OCI-LY1 (cell line): ENCODE measurements around the gene HSDL1.

Source experiments
- H2AFZ ChIP-seq: fragments of 200-600 bp; sonication (generic), shearing (Covaris generic); 2 replicates; pipeline ENCODE4 v1.6.0; 2014; ENCODE audit warnings: antibody characterized with exemption, mild to moderate bottlenecking, low read length
- H3F3A ChIP-seq: fragments of 200-600 bp; sonication (generic), shearing (Covaris generic); 2 replicates; pipeline ENCODE4 v1.6.0; 2014; ENCODE audit warnings: mild to moderate bottlenecking, antibody characterized with exemption, low read length, moderate library complexity; ENCODE audit not compliant: insufficient read depth
- H3K27ac ChIP-seq: fragments of 200-600 bp; sonication (generic); 2 replicates; pipeline ENCODE4 v1.5.1; 2014; ENCODE audit warnings: low read length, mixed run types, mild to moderate bottlenecking, low read depth; ENCODE audit not compliant: poor library complexity, severe bottlenecking
- H3K27me3 ChIP-seq: fragments of 200-600 bp; sonication (generic); 2 replicates; pipeline ENCODE4 v1.6.0; 2014; ENCODE audit warnings: antibody characterized with exemption, mild to moderate bottlenecking, low read length, moderate library complexity; ENCODE audit not compliant: insufficient read depth
- H3K36me3 ChIP-seq: fragments of 200-600 bp; sonication (generic); 2 replicates; pipeline ENCODE4 v1.6.1; 2014; ENCODE audit warnings: mild to moderate bottlenecking, antibody characterized with exemption, low read length, moderate library complexity, mixed read lengths; ENCODE audit not compliant: insufficient read depth
- H3K4me1 ChIP-seq: fragments of 200-600 bp; sonication (generic); 2 replicates; pipeline ENCODE4 v1.5.1; 2014; ENCODE audit warnings: mild to moderate bottlenecking, low read length, moderate library complexity; ENCODE audit not compliant: insufficient read depth, severe bottlenecking
- H3K4me2 ChIP-seq: fragments of 200-600 bp; sonication (generic), shearing (Covaris generic); 2 replicates; pipeline ENCODE4 v1.6.1; 2014; ENCODE audit warnings: low read length
- H3K4me3 ChIP-seq: fragments of 200-600 bp; sonication (generic); 2 replicates; pipeline ENCODE4 v1.5.1; 2014; ENCODE audit warnings: low read length, low read depth, mild to moderate bottlenecking, mixed read lengths; ENCODE audit not compliant: poor library complexity, severe bottlenecking
- H3K79me2 ChIP-seq: fragments of 200-600 bp; shearing (Covaris generic); 2 replicates; pipeline ENCODE4 v1.6.1; 2016; ENCODE audit warnings: mixed run types, low read length, mixed read lengths; ENCODE audit not compliant: insufficient read depth
- H3K9ac ChIP-seq: fragments of 200-600 bp; sonication (generic), shearing (Covaris generic); 2 replicates; pipeline ENCODE4 v1.6.1; 2014; ENCODE audit warnings: mild to moderate bottlenecking, low read length, mixed read lengths
- H3K9me2 ChIP-seq: fragments of 200-600 bp; sonication (generic), shearing (Covaris generic); 2 replicates; pipeline ENCODE4 v1.6.1; 2014; ENCODE audit warnings: low read depth, mild to moderate bottlenecking, low read length, mixed read lengths
- H3K9me3 ChIP-seq: fragments of 200-600 bp; shearing (Covaris generic); 2 replicates; pipeline ENCODE4 v1.6.1; 2014; ENCODE audit warnings: low read length, mixed read lengths
- H4K20me1 ChIP-seq: fragments of 200-600 bp; sonication (generic), shearing (Covaris generic); 2 replicates; pipeline ENCODE4 v1.6.0; 2016; ENCODE audit warnings: mild to moderate bottlenecking, low read length; ENCODE audit not compliant: insufficient read depth
- EZH2 ChIP-seq: fragments of 200-600 bp; sonication (generic), shearing (Covaris generic); IDR thresholded peaks from 2 replicates; pipeline ENCODE4 v1.8.0; 2017; ENCODE audit warnings: borderline replicate concordance, mixed run types, mild to moderate bottlenecking, antibody characterized with exemption, low read length, moderate library complexity, mixed read lengths
- TF ChIP-seq, protein P1 (sequence below): fragments of 200-600 bp; sonication (generic), shearing (Covaris generic); IDR thresholded peaks from 2 replicates; pipeline ENCODE4 v1.5.1; 2017; ENCODE audit warnings: mild to moderate bottlenecking, antibody characterized with exemption, low read length, moderate library complexity, mixed read lengths

The HSDL1 gene

DNA sequence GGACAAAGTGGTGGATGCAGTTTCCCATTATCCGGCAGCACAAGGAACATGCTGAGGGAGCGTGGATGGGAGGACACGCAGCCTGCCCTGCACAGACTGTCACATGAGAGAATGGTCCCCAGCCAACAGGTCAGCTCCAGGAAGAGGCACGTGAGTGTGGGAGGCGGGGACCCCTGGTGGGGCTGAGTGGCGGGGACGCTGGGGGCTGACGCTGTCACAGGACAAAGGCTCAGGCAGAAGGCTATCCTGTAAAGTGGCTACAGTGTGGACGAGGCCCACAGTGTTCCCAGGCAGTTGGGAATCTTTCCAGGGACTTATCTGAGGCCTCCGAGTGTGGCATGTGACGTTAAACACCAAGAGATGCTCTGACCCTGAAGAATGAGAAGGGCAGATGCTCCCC, 58.6 kb downstream of the HSDL1 start:
- no peaks in the 10 kb centered on the region for H4K20me1 ChIP-seq
- no peaks in the 10 kb centered on the region for H3K9me3 ChIP-seq
- H3K9ac ChIP-seq = peak overlapping the region; percentile 45
- peak overlapping the region; percentile 27 for H3K4me3 ChIP-seq
- H3K79me2 ChIP-seq = no peaks in the 10 kb centered on the region
- peak overlapping the region; percentile 42; the same call in 1 of the 2 replicates for H3K4me2 ChIP-seq
- H3K36me3 ChIP-seq = peaks cover 60% of the 10 kb centered on the region
- H3K27ac ChIP-seq = peak overlapping the region; percentile 96
- no peak for TF ChIP-seq EZH2
- TF ChIP-seq, protein P1, sequence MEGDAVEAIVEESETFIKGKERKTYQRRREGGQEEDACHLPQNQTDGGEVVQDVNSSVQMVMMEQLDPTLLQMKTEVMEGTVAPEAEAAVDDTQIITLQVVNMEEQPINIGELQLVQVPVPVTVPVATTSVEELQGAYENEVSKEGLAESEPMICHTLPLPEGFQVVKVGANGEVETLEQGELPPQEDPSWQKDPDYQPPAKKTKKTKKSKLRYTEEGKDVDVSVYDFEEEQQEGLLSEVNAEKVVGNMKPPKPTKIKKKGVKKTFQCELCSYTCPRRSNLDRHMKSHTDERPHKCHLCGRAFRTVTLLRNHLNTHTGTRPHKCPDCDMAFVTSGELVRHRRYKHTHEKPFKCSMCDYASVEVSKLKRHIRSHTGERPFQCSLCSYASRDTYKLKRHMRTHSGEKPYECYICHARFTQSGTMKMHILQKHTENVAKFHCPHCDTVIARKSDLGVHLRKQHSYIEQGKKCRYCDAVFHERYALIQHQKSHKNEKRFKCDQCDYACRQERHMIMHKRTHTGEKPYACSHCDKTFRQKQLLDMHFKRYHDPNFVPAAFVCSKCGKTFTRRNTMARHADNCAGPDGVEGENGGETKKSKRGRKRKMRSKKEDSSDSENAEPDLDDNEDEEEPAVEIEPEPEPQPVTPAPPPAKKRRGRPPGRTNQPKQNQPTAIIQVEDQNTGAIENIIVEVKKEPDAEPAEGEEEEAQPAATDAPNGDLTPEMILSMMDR = no peak; the same call in 1 of the 2 replicates
- no peaks in the 10 kb centered on the region for H3K9me2 ChIP-seq
- H3K4me1 ChIP-seq = peaks cover 66% of the 10 kb centered on the region
- no peak overlapping the region for H2AFZ ChIP-seq
- no peaks in the 10 kb centered on the region for H3K27me3 ChIP-seq
- H3F3A ChIP-seq = peaks cover 7% of the 10 kb centered on the region; the same call in 1 of the 2 replicates

DNA sequence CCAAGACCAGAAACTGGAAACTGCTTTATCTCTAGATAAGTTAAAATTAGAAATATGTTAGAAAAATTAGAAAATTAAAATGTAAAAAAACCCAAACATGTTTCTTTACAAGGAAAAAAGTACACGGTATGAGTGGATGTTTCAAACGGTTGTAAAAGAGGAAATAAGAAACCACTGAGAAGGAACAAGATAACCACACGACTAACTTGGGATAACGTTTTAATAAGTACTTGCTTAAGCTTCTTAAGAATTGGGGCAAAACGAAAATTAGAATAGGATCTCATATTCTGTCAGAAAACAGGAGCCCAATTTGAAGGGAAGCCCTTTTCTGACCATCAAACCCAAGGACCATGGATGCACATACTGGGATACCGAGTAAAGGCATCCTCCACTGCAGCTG, 59.2 kb downstream of the HSDL1 start:
- peaks cover 7% of the 10 kb centered on the region; the same call in 1 of the 2 replicates for H3F3A ChIP-seq
- H3K4me1 ChIP-seq = peaks cover 61% of the 10 kb centered on the region
- H4K20me1 ChIP-seq = no peaks in the 10 kb centered on the region
- no peak for TF ChIP-seq EZH2
- TF ChIP-seq, protein P1 = no peak
- peak overlapping the region; percentile 27 for H3K4me3 ChIP-seq
- no peaks in the 10 kb centered on the region for H3K79me2 ChIP-seq
- peak overlapping the region; percentile 42 for H3K4me2 ChIP-seq
- no peak overlapping the region for H2AFZ ChIP-seq
- no peaks in the 10 kb centered on the region for H3K9me3 ChIP-seq
- no peaks in the 10 kb centered on the region for H3K27me3 ChIP-seq
- peaks cover 65% of the 10 kb centered on the region for H3K36me3 ChIP-seq
- H3K27ac ChIP-seq = peak overlapping the region; percentile 96
- no peaks in the 10 kb centered on the region for H3K9me2 ChIP-seq
- peak overlapping the region; percentile 45 for H3K9ac ChIP-seq

DNA sequence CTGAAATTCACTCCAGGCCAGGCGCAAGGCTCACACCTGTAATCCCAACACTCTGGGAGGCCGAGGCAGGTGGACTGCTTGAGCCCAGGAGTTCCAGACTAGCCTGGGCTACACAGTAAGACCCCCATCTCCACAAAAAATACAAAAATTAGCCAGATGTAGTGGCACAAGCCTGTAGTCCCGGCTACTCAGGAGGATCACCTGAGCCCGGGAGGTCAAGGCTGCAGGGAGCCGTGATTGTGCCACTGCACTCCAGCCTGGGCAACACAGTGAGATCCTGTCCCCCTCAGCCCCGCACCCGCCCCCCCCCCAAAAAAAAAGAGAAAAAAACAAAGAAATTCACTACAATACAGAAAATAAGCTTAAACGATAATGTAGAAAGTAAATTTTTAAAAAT, 59.7 kb downstream of the HSDL1 start:
- Histone ChIP-seq H3K9ac (no peak overlapping the region), H3K27me3 (no peaks in the 10 kb centered on the region), H3K4me1 (peaks cover 56% of the 10 kb centered on the region), H3K9me2 (no peaks in the 10 kb centered on the region), H3K36me3 (peaks cover 70% of the 10 kb centered on the region), H3K4me2 (no peak overlapping the region; the same call in 1 of the 2 replicates), H3K9me3 (no peaks in the 10 kb centered on the region), H3K27ac (peak overlapping the region; percentile 96), H3F3A (peaks cover 7% of the 10 kb centered on the region; the same call in 1 of the 2 replicates), H4K20me1 (no peaks in the 10 kb centered on the region), H2AFZ (no peak overlapping the region), H3K79me2 (no peaks in the 10 kb centered on the region), H3K4me3 (no peak overlapping the region)
- no peak for TF ChIP-seq EZH2
- TF ChIP-seq, protein P1 = no peak
